A549 (cell line): ENCODE results near the gene TRAPPC10.

Experiments used
- BCL3 ChIP-seq: fragments of >200 bp; sonication (Bioruptor Twin); formaldehyde crosslinking; IDR thresholded peaks from 3 replicates; pipeline ENCODE4 v1.6.1; 2016
- CTCF ChIP-seq: fragments of >200 bp; sonication (Bioruptor Twin); formaldehyde crosslinking; IDR thresholded peaks from 3 replicates; pipeline ENCODE4 v1.5.1; 2016
- JUN ChIP-seq, 2 experiments: fragments of >200 bp; sonication (Bioruptor Twin); formaldehyde crosslinking; IDR thresholded peaks; 2 replicates in 1 of 2; 3 replicates in 1 of 2; pipeline ENCODE4 v1.6.1; 2016 to 2017
- POLR2A ChIP-seq: IDR thresholded peaks from 2 replicates; pipeline ENCODE4 v1.6.1; 2012; ENCODE audit warnings: mild to moderate bottlenecking, low read length
- RAD21 ChIP-seq, 2 experiments: fragments of >200 bp in 1 of 2; sonication (Bioruptor Twin) in 1 of 2; formaldehyde crosslinking in 1 of 2; IDR thresholded peaks in 1 of 2; conservative IDR thresholded peaks in 1 of 2; 2 replicates in 1 of 2; 3 replicates in 1 of 2; pipeline ENCODE4 v1.6.1; 2012 to 2018; ENCODE audit warnings: inconsistent platforms in 1 of 2
- TF ChIP-seq, protein P1 (sequence below): IDR thresholded peaks from 2 replicates; pipeline ENCODE4 v1.6.1; 2012; ENCODE audit warnings: low read depth, borderline replicate concordance

- no peak for TF ChIP-seq CTCF
- TF ChIP-seq POLR2A = no peak
- TF ChIP-seq, protein P1, sequence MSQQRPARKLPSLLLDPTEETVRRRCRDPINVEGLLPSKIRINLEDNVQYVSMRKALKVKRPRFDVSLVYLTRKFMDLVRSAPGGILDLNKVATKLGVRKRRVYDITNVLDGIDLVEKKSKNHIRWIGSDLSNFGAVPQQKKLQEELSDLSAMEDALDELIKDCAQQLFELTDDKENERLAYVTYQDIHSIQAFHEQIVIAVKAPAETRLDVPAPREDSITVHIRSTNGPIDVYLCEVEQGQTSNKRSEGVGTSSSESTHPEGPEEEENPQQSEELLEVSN = no peak
- no peak for TF ChIP-seq BCL3
- no peak for TF ChIP-seq RAD21 (conservative IDR thresholded peaks at IDR 0.05 in 1 of 2, IDR thresholded peaks at IDR 0.05 in 1 of 2)
- no peak for TF ChIP-seq JUN (IDR thresholded peaks at IDR 0.05)
Observed at GRCh38 chr21:44062380-44062779, 50.3 kb downstream of the TRAPPC10 start.
